Stimulated activated CD8-positive, alpha-beta memory T cell treated with anti-CD3 and anti-CD28 coated beads, Interleukin-12 subunit alpha, Interleukin-12 subunit beta, amount 100 ng/mL, for 1 hour (primary cell): Measurements from ENCODE around the gene TNFRSF18.
"Not testable (repeated sequence)": the region's sequence is repeated elsewhere in the genome, so short reads cannot be mapped to it uniquely, and the experiment has no call there.

Source experiments
- DNase-seq: peaks from one replicate; pipeline ENCODE4 v3.0.0-alpha.2; 2020; ENCODE audit warnings: low read depth

Gene TNFRSF18

DNA sequence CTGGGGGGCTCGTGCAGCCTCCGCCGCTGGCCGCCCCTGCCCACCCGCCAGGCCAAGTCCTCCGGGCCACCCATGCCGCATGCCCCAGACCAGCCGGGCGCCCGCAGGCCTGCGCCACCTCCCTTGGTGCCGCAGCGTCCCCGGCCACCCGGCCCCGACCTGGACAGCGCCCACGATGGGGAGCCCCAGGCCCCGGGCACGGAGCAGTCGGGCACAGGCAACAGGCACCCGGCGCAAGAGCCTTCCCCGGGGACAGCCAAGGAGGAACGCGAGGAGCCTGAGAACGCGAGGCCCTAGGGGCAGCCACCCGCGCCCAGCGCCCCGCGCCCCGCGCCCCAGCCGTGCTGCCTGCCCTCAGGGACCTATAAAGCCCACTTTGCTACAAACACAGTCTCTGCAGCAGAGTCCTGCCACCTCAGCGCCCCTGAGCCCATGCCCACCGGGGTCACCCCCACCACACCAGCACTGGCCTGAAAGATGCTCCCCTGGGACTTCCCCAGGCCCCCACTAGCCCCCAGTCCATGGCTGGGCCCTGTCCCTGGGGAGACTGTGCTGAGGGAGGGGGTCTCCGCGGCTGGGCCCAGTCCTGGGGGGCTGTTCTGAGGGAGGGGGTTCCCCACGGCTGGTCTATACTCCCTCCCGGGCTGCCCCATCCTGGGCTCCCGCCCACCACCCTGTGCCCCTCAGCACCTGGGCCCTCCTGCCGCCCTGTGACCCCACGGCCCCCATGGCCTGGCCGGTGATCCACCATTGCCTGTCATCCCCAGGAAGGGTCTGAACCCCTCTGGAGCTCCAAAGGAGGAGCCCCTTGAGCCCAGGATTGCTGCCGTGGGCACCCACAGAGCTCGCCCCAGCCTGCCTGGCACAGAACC lies 8.6 kb downstream of the TNFRSF18 start:
- DNase-seq = no peak

DNA sequence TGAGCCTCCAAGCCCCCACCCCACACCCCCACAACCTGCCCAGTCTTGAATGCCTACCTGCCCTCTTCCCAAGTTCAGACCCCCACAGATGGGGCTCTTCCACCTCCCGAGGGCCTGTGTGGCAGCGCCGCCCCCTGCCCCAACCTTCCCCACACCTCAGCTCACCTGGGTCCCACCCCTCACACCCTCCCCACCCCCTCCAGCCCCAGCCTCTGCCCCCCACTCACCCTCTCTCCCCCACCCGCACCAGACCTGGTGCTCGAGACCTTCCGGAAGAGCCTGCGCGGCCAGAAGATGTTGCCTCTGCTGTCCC lies 9.2 kb downstream of the TNFRSF18 start:
- no peak for DNase-seq

DNA sequence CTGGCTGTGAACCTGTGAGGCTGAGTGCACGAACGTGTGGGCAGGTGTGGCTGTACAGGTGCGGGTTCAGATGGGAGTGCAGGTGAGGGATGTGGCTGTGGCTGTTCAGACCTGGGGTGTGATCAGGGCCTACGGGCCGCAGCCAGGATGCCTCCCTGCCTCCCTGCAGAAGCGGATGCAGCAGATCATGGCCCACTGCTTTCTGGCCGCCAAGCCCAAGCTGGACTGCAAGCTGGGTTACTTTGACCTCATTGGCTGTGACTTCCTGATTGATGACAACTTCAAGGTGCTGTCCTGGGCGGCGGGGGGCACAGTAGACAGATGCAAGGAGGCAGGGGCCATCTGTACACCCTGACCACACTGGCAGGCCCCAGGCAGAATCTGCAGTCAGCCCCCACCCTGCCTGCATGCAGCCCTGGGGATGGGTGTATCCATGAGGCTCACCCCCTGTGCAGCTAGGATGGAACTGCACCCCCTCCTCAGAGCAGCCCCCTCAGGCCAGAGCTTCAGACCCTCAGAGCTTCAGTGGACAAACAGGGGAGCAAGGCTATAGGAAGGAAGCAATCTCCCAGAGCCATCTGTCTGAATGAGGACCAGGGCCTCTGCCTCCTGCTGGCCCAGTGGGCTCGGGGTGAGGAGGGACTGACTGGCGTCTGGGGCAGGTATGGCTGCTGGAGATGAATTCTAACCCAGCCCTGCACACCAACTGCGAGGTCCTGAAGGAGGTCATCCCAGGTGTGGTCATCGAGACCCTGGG lies 9.8 kb downstream of the TNFRSF18 start:
- no peak for DNase-seq

DNA sequence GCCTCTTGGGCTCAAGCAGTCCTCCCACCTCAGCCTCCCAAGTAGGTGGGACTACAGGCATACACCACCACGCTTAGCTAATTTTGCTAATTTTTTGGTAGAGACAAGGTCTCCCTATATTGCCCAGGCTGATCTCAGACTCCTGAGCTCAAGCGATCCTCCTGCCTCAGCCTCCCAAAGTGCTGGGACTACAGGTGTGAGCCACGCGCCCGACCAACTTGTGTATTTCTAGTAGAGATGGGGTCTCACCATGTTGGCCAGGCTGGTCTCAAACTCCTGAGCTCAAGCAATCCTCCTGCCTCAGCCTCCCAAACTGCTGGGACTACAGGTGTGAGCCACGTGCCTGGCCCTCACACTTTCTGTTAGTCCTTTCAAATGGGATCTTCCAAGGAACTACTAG lies 10.7 kb downstream of the TNFRSF18 start:
- DNase-seq = not testable (repeated sequence)

DNA sequence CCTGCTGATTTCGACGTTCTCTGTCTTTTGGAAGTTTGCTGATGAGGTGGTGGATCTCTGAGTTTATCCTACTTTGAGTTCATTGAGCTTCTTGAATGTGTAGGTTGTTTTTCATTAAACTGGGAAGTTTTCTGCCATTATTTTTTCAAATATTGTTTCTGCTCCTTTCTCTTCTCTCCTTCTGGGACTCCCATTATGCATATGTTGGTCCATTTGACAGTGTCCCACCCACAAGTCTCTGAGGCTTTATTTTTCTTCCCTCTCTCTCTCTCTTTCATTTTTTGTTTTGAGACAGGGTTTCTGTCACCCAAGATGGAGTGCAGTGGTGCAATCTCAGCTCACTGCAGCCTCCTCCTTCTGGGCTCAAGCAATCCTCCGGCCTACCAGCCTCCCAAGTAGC lies 11.7 kb downstream of the TNFRSF18 start:
- no peak for DNase-seq

DNA sequence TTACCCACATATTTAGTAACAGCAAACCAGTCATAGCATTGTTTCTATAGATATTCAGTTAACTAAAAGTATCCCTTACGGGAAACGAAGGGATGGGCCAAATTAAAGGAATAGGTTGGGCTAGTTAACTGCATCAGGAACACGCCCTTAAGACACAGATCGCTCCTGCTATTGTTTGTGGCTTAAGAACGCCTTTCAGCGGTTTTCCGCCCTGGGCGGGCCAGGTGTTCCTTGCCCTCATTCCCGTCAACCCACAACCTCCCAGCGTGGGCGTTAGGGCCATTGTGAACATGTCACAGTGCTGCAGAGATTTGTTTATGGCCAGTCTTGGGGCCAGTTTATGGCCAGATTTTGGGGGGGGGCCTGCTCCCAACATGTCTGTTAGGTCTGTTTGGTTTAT lies 14.7 kb downstream of the TNFRSF18 start:
- DNase-seq = no peak

DNA sequence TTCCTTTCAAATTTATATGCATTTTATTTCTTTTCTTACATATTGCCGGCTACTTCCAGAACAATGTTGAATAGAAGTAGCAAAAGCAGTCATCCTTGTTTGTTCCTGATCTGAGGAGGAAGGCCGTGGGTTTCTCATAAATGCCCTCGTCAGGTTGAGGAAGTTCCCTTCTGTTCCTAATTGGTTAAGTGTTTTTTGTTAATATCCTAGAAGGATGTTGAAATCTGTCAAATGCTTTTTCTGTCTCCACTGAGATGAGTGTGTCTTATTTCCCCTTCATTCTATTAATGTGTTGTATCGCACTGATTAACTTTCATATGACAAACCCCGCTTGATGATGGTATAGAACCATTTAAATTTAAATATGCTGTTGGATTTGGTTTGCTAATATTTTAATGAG lies 17.3 kb downstream of the TNFRSF18 start:
- DNase-seq = no peak

DNA sequence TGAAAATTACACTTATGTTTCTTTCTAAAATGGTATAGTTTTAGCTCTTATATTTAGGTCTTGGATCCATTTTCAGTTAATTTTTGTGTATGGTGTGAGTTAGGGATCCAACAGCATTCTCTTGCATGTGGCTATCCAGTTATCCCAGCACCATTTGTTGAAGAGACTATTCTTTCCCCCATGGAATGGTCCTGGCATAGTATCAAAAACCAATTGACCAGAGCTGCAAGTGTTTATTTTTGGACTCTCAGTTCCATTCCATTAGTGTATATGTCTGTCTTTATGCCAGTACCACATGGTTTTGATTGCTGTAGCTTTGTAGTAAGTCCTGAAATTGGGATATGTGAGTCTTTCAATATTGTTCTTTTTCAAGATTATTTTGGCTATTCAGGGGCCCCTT lies 18.5 kb downstream of the TNFRSF18 start:
- DNase-seq = no peak

DNA sequence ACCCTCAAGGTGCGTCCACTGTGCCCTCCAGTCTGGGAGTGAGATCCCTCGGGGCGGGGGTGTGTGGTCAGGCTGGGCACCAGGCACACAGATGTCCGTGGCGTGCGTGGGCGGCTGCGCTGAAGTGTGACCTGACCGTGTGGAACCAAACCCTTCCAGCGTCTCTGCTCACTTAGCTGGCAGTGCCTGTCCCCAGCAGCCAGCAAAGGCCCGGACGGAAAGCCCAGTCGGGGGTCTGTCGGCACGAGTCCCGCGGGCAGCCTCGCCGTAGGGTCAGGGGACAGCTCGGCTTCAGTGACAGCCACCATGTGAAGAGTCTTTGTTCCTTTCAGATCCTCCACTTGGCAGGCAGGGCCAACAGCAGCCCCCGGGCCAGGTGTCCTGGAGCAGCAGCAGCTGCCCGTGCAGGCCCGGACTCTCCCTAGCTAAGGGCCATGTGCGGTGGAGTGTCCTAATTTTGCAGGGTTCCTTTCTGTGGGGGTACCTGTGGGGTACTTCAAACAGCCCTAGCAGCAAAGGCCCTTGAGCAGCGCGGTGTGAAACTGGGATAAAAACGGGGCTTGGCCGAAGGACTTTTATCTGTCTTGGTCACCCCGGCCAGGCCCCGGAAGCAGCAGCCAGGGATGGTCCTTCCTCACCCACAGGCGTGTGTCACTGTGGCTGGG lies 21.2 kb downstream of the TNFRSF18 start:
- no peak for DNase-seq

DNA sequence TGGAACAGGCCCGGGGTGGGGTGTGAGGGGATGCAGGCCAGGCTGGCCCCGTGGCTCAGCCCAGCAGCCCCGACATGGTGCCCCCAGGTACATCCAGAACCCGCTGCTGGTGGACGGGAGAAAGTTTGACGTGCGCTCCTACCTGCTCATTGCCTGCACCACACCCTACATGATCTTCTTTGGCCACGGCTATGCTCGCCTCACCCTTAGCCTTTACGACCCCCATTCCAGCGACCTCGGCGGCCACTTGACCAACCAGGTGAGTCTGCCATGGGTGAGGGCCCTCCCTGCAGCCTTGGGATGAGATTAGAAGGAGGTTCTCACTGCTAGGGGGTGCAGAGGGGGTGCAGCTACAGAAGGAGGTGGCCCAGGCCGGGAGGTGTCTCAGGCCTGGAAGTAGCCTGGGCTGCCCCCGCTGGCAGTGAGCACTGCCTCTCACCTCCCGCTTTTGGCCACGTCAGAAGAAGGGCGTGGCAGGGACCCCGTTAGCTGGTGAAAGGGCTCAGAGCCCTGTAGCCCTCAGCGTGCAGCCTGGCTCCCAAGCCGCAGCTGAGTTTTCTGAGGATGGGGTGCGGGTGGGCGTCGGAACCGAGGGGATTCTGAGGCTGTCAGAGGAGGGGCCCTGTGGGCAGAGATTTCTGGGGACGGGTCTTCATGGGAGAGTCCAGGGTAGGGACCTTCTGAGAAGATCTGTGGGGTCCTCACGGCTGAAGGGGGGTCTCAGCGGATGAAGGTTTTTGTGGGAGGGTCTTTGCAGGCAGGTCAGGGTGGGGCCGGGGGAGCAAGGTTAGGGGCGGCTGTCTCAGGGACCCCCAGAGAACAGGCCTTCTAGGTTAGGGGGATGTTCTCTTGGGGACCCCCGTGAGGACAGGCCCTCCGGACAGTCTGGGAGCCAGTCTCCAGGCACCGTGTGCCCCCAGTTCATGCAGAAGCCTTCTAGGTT lies 22.3 kb downstream of the TNFRSF18 start:
- DNase-seq = no peak

DNA sequence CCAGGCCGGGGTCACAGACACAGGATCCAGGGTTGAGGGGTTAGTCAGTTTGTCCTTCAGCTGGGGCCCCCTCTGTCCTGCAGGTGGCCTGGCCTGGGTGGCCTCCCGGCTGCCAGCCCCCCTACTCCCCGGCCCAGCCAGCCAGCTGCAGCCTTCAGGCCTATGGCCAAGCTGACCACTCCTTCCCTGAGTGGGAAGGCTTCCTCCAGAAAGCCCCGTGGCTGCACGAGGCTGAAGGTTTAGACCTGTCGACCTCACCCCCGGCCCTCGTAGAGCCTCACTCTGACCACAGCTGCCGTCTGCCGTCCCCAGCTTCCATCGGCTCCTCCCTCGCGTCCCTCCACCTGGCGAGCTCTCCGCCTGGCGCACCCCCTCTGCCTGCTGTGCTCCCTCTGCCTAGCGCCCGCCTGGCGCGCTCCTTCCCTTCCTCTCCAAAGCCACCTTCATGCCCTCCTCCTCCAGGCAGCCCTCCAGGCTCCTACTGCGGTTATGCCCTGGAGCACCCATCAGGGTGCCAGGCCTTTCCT lies 23.1 kb downstream of the TNFRSF18 start:
- DNase-seq = no peak

DNA sequence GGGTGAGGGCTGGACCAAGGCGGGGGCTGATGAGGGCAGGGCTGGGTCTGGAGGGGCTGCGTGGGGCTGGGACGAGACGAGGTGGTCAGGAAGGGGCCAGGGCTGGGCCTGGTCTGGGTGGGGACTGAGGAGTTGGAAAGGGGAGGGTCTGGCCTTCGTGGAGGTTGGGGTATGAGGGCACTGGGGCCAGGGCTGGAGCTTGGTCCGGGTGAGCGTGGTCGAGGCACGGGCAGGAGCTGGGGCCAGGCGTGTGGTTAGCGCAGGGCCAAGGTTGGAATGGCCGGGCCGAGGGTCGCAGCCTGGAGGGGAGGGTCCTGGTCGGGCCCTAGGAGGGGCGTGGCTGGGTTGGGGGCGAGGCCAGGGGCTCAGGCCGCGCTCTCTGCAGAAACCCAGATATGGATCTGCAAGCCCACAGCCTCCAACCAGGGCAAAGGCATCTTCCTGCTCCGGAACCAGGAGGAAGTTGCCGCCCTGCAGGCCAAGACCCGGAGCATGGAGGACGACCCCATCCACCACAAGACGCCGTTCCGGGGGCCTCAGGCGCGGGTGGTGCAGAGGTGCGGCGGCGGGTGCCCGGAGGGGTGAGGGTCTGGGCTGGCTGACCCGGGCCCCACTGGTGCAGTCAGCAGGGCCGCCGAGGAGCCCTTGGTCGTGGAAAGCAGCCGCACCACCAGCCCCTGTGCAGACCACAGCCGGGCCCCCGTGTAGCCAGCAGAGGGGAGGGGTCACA lies 23.7 kb downstream of the TNFRSF18 start:
- no peak for DNase-seq

DNA sequence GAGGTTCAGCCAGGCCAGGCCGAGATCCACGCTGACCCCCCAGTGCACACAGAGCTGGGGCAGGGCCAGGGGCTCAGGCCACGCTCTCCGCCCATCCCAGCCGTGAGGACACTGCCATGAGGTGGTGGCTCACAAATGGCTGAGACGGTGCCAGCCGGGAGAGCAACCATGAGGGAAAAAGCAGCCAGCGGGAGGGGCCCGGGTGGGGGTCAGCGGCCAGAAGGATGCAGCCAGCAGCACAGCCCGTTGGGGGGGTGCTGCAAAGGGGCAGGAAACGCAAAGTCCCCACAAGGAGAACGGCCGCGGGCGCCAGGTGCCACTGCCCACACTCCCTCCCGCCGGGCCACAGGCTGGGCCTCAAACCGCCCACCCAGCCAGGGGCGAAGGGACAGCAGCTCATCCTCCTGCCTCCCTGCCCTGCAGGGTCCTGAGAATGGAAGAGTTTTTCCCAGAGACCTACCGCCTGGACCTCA lies 24.4 kb downstream of the TNFRSF18 start:
- no peak for DNase-seq

DNA sequence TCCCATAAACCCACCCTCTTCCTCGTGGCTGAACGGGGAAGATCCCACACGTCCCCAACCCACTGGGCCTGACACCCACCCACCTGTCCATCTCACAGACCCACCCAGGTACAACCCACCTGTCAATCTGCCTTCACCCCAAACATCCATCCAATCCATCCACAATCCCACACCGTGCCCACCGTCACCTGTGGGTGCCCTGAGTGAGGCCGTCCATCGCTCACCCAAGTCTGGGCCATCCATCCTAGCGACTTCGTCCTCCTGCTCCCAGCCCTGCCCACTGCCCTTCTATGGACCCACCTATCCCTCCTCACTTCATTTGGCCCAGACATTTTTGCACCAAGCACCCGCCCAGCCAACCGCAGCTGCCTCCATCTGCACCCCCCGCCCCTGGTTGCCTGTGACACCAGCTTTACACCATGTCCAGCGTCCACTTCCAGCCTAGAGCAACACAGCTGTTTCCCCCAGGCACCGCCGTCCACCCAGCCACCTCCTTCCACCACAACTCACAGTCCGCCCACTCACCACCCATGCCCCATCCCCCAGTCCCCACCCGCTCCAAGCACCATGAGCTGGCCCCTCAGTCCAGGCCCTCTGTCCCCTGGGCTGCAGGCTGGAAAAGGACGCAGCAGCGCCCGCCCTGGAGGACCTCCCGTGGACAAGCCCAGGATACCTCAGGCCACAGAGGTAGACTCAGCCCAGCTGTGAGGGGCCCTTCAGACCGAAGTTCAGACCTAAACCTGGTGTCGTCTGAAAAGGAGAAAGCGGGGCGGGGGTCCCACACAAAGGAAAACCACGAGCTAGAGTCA lies 25.1 kb downstream of the TNFRSF18 start:
- no peak for DNase-seq

DNA sequence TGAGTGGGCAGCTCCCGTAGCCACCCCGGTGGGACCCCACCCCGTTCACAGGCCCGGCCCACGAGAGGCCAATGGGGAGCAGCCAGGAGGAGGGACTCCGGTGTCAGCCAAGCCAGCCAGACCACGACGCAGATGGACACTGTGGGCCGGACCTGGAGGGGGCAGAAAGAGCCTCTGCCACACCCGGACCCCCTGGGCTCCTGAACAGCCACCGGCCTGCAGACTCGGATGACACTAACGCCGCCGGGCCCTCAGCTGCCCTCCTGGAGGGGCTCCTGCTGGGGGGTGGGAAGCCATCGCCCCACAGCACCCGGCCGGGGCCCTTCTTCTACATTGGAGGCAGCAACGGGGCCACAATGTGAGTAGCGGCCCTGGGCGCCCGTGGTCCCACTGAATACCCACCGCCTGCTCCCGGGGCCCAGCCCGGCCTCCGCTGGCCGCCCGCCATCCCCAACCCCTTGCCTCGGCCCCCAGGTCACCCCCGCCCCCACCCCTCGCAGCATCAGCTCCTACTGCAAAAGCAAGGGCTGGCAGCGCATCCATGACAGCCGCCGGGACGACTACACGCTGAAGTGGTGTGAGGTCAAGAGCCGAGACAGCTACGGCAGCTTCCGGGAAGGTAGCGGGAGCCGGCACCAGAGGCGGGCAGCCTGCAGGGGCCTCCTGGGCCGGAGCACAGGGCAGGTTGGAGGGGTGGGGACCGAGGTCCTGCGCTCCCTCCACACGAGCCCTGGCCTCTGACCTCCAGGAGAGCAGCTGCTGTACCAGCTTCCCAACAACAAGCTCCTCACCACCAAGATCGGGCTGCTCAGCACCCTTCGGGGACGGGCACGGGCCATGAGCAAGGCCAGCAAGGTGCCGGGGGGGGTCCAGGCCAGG lies 26.2 kb downstream of the TNFRSF18 start:
- DNase-seq = no peak

DNA sequence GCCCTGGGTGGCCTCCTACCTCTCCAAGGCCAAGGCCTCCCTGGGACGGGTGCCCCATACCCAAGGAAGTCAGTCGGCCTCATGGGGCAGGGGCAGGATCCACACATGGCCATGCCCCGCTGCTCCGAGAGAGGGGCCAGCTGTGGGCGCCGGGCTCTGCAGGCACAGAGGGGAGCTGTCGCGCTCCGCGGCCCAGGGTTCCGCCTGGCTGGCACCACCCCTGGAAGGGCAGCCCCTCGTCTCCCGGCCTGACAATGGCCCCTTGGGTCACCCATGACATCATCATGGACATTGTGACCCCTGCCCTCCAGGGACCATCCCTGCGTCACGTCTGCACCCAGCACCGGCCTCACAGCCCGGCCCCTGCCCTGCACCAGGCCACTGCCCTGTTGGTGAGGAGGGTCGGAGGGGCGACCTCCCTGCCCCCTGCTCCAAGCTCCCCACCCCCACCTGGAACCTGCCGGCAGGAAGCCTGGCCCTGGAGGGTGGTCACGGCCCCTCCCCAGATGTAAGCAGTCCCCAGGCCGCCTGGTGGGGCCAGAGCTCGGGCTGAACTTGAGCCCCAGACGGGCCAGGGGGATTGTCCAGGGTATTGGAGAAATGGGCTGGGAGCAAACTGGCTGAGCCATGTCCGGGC lies 26.9 kb downstream of the TNFRSF18 start:
- no peak for DNase-seq

DNA sequence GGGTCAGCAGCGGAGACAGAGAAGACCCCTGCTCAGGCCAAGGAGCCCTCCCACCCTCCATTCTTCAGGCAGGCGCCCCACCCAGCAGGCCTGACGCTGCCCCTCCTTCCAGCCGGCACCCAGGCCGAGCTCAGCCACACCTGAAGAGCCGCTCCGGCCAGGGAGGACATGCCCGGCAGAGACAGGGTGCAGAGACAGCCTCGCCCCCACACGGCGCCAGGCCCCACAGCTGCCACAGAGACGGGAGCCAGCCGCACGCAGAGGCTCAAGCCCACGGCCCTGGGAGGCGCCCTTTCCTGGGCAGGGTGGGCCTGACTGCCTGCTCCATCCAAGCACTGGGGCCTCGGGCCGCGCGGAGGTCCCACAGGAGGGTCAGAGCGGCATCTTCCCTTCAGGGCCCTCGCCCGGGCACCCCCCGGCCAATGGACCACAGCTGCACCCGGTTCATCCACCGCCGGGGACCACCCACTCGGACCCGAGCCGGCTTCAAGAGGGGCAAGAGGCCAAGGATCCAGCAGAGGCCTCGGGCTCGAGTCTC lies 27.5 kb downstream of the TNFRSF18 start:
- DNase-seq = no peak
